ENCODE data around the gene RGS19. TPM values are rescaled to one million over a fixed set of nuclear protein-coding genes. Genes with fewer than 3 reads are reported as not detected.
A peak's percentile ranks its signal among the peaks of the same experiment; 100 is the strongest.

RGS19 gene
- total RNA-seq, 1 donor from 2014 or later: 9.5 TPM

GRCh38 chr20:64104667-64105451, 25.5 kb upstream of the RGS19 start:
- H3K27me3 Mint-ChIP-seq: peaks cover 42% of the 10 kb centered on the region
- H3K27ac Mint-ChIP-seq: no peak overlapping the region
- peaks cover 5% of the 10 kb centered on the region for H3K4me1 Mint-ChIP-seq (ENCODE audit: unreplicated experiment)
- no peak overlapping the region for H3K4me3 Mint-ChIP-seq
- no peaks in the 10 kb centered on the region for H3K36me3 Mint-ChIP-seq
- DNase-seq (ENCODE audit: extremely low spot score, unreplicated experiment): no peak
- no peaks in the 10 kb centered on the region for H3K9me3 Mint-ChIP-seq
- no peak for TF ChIP-seq CTCF (conservative IDR thresholded peaks at IDR 0.05)

- H3K36me3 Mint-ChIP-seq: no peaks in the 10 kb centered on the region
- no peaks in the 10 kb centered on the region for H3K9me3 Mint-ChIP-seq
- peaks cover 42% of the 10 kb centered on the region for H3K27me3 Mint-ChIP-seq
- H3K4me1 Mint-ChIP-seq (ENCODE audit: unreplicated experiment): peaks cover 5% of the 10 kb centered on the region
- TF ChIP-seq CTCF (conservative IDR thresholded peaks at IDR 0.05): no peak
- H3K27ac Mint-ChIP-seq: no peak overlapping the region
- no peak overlapping the region for H3K4me3 Mint-ChIP-seq
- DNase-seq (ENCODE audit: extremely low spot score, unreplicated experiment): no peak
Observed at GRCh38 chr20:64103871-64104666, 24.8 kb upstream of the RGS19 start.

- Mint-ChIP-seq H3K27me3 (peaks cover 42% of the 10 kb centered on the region), H3K36me3 (no peaks in the 10 kb centered on the region), H3K9me3 (no peaks in the 10 kb centered on the region), H3K4me1 (ENCODE audit: unreplicated experiment) (peaks cover 5% of the 10 kb centered on the region), H3K4me3 (peak overlapping the region; percentile 84), H3K27ac (peak overlapping the region; percentile 43)
- TF ChIP-seq CTCF (conservative IDR thresholded peaks at IDR 0.05): no peak
- no peak for DNase-seq (ENCODE audit: extremely low spot score, unreplicated experiment)
Observed at GRCh38 chr20:64102647-64103354, 23.5 kb upstream of the RGS19 start.

GRCh38 chr20:64101731-64102621, 22.7 kb upstream of the RGS19 start:
- DNase-seq (ENCODE audit: extremely low spot score, unreplicated experiment): no peak
- H3K36me3 Mint-ChIP-seq: no peaks in the 10 kb centered on the region
- TF ChIP-seq CTCF (conservative IDR thresholded peaks at IDR 0.05): peak; percentile 88
- peak overlapping the region; percentile 84 for H3K4me3 Mint-ChIP-seq
- no peaks in the 10 kb centered on the region for H3K9me3 Mint-ChIP-seq
- H3K4me1 Mint-ChIP-seq (ENCODE audit: unreplicated experiment): peaks cover 5% of the 10 kb centered on the region
- no peak overlapping the region for H3K27ac Mint-ChIP-seq
- peaks cover 42% of the 10 kb centered on the region for H3K27me3 Mint-ChIP-seq
